Neural progenitor cell (in vitro differentiated cells): ENCODE measurements around the gene DISC1. TPM values are rescaled to one million over a fixed set of nuclear protein-coding genes. Genes with fewer than 3 reads are reported as not detected.

ENCODE experiments used
- DNase-seq: peaks from one replicate; pipeline ENCODE4 v3.0.0-alpha.2; 2016; ENCODE audit warnings: low spot score
- H2AFZ ChIP-seq: fragments of 200-600 bp; sonication (generic); replicated peaks from 2 replicates; pipeline ENCODE4 v1.6.1; 2016; ENCODE audit warnings: antibody characterized with exemption
- H3F3A ChIP-seq: fragments of 200-600 bp; sonication (generic); 2 replicates; pipeline ENCODE4 v1.6.1; 2016; ENCODE audit warnings: antibody characterized with exemption, low read depth
- H3K27ac ChIP-seq: fragments of 200-600 bp; sonication (generic); 2 replicates; pipeline ENCODE4 v1.5.1; 2016; ENCODE audit warnings: mild to moderate bottlenecking
- H3K27me3 ChIP-seq: fragments of 200-600 bp; sonication (generic); 2 replicates; pipeline ENCODE4 v1.6.1; 2016; ENCODE audit warnings: mild to moderate bottlenecking, moderate library complexity
- H3K36me3 ChIP-seq: fragments of 200-600 bp; sonication (generic); 2 replicates; pipeline ENCODE4 v1.5.1; 2016
- H3K4me1 ChIP-seq: fragments of 200-600 bp; sonication (generic); 2 replicates; pipeline ENCODE4 v1.6.1; 2016; ENCODE audit warnings: mixed run types
- H3K4me2 ChIP-seq: fragments of 200-600 bp; sonication (generic); 2 replicates; pipeline ENCODE4 v1.6.1; 2016
- H3K4me3 ChIP-seq: fragments of 200-600 bp; sonication (generic); 2 replicates; pipeline ENCODE4 v1.5.1; 2016
- H3K79me2 ChIP-seq: fragments of 200-600 bp; sonication (generic); 2 replicates; pipeline ENCODE4 v1.6.1; 2016; ENCODE audit warnings: low read depth
- H3K9ac ChIP-seq: fragments of 200-600 bp; sonication (generic); 2 replicates; pipeline ENCODE4 v1.6.1; 2016
- H3K9me3 ChIP-seq: fragments of 200-600 bp; sonication (generic); 2 replicates; pipeline ENCODE4 v1.5.1; 2016; ENCODE audit warnings: low read depth
- H4K20me1 ChIP-seq: fragments of 200-600 bp; sonication (generic); 2 replicates; pipeline ENCODE4 v1.6.1; 2016; ENCODE audit warnings: low read depth
- H3K27ac Mint-ChIP-seq: 3 replicates; pipeline ENCODE4 v1.8.0; 2021; ENCODE audit warnings: mixed read lengths
- H3K27me3 Mint-ChIP-seq: 2 replicates; pipeline ENCODE4 v1.8.0; 2022; ENCODE audit warnings: low read depth, mild to moderate bottlenecking, inconsistent platforms, moderate library complexity, mixed read lengths; ENCODE audit not compliant: insufficient read depth
- H3K36me3 Mint-ChIP-seq: 3 replicates; pipeline ENCODE4 v1.8.0; 2021; ENCODE audit warnings: mixed read lengths
- H3K4me1 Mint-ChIP-seq: 3 replicates; pipeline ENCODE4 v1.8.0; 2021; ENCODE audit warnings: mixed read lengths
- H3K4me3 Mint-ChIP-seq: 3 replicates; pipeline ENCODE4 v1.8.0; 2021; ENCODE audit warnings: mild to moderate bottlenecking, moderate library complexity, mixed read lengths
- H3K9me3 Mint-ChIP-seq: 3 replicates; pipeline ENCODE4 v1.8.0; 2020; ENCODE audit warnings: mixed read lengths
- EZH2 ChIP-seq: fragments of 200-600 bp; sonication (generic); IDR thresholded peaks from 2 replicates; pipeline ENCODE4 v1.6.1; 2017; ENCODE audit warnings: antibody characterized with exemption, mild to moderate bottlenecking, moderate library complexity
- EZH2phosphoT487 ChIP-seq: fragments of 200-600 bp; sonication (generic); IDR thresholded peaks from 2 replicates; pipeline ENCODE4 v1.6.1; 2017; ENCODE audit warnings: antibody characterized with exemption
- total RNA-seq: library from RNA; depleted of rRNA; stranded (reverse); fragments of >200 nt; gene quantifications from 2 replicates; pipeline ENCODE4 v1.2.3, GENCODE V29; 2015; ENCODE audit warnings: low replicate concordance
- TF ChIP-seq, protein P1 (sequence below): fragments of 200-600 bp; sonication (generic); IDR thresholded peaks from 2 replicates; pipeline ENCODE4 v1.5.1; 2017; ENCODE audit warnings: antibody characterized with exemption, mild to moderate bottlenecking

DISC1 gene
- total RNA-seq, 1 donor from 2014 or later: 1.8 TPM

DNA sequence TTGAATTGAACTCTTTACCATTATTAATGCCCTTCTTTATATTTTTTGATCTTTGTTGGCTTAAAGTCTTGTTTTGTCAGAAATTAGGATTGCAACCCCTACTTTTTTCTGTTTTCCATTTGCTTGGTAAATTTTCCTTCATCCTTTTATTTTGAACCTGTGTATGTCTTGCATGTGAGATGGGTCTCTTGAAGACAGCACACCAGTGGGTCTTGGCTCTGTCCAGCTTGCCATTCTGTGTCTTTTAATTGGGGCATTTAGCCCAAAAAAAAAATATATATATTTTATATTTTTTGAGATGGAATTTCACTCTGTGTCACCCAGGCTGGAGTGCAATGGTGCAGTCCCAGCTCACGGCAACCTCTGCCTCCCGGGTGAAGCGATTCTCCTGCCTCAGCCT, 33.6 kb downstream of the DISC1 start:
- Histone ChIP-seq H3K4me1 (no peaks in the 10 kb centered on the region), H3K9me3 (no peaks in the 10 kb centered on the region), H3F3A (no peaks in the 10 kb centered on the region), H3K27ac (no peak overlapping the region), H2AFZ (no peak overlapping the region), H3K4me3 (no peak overlapping the region), H3K27me3 (no peaks in the 10 kb centered on the region), H3K79me2 (no peaks in the 10 kb centered on the region), H3K9ac (no peak overlapping the region), H3K4me2 (no peak overlapping the region), H3K36me3 (no peaks in the 10 kb centered on the region), H4K20me1 (no peaks in the 10 kb centered on the region)
- Mint-ChIP-seq H3K27me3 (peaks cover 2% of the 10 kb centered on the region), H3K36me3 (no peaks in the 10 kb centered on the region), H3K9me3 (peaks cover 24% of the 10 kb centered on the region), H3K27ac (no peak overlapping the region), H3K4me1 (no peaks in the 10 kb centered on the region), H3K4me3 (no peak overlapping the region)
- TF ChIP-seq, protein P1, sequence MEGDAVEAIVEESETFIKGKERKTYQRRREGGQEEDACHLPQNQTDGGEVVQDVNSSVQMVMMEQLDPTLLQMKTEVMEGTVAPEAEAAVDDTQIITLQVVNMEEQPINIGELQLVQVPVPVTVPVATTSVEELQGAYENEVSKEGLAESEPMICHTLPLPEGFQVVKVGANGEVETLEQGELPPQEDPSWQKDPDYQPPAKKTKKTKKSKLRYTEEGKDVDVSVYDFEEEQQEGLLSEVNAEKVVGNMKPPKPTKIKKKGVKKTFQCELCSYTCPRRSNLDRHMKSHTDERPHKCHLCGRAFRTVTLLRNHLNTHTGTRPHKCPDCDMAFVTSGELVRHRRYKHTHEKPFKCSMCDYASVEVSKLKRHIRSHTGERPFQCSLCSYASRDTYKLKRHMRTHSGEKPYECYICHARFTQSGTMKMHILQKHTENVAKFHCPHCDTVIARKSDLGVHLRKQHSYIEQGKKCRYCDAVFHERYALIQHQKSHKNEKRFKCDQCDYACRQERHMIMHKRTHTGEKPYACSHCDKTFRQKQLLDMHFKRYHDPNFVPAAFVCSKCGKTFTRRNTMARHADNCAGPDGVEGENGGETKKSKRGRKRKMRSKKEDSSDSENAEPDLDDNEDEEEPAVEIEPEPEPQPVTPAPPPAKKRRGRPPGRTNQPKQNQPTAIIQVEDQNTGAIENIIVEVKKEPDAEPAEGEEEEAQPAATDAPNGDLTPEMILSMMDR: no peak
- TF ChIP-seq EZH2phosphoT487 (no peak), EZH2 (no peak)
- DNase-seq: no peak

DNA sequence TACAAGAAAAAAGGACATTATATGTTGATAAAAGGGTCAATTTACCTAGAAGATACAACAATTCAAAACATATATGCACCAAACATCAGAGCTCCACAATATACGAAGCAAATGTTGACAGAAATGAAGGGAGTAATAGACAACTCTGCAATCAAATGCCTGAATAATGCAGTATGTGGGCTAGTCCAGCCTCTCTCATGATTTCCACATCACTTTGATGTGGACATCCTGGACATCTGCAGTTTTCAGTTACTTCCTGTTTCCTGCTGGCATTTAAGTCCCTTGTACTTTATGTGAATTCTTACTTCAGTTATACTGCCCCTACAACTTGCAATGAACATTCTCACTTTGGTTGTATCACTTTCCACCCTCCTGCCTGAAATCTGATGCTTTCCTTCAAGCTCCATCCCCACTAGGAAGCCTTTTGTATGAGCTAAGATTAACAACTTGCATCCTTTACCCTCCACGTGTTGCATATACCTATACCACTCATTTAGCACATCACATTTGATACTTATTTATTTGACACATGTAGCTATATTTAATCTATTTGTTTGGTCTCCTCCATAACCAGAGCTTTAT, 36.7 kb downstream of the DISC1 start:
- Histone ChIP-seq H3K4me1 (peaks cover 4% of the 10 kb centered on the region), H3K79me2 (no peaks in the 10 kb centered on the region), H3F3A (no peaks in the 10 kb centered on the region), H3K27ac (no peak overlapping the region), H2AFZ (no peak overlapping the region), H3K4me3 (no peak overlapping the region), H3K27me3 (no peaks in the 10 kb centered on the region), H3K36me3 (no peaks in the 10 kb centered on the region), H3K9ac (no peak overlapping the region), H3K4me2 (no peak overlapping the region), H3K9me3 (no peaks in the 10 kb centered on the region), H4K20me1 (no peaks in the 10 kb centered on the region)
- Mint-ChIP-seq H3K27ac (no peak overlapping the region), H3K4me1 (peaks cover 10% of the 10 kb centered on the region), H3K9me3 (peaks cover 16% of the 10 kb centered on the region), H3K4me3 (no peak overlapping the region), H3K36me3 (no peaks in the 10 kb centered on the region), H3K27me3 (peaks cover 2% of the 10 kb centered on the region)
- TF ChIP-seq, protein P1: no peak
- DNase-seq: no peak

DNA sequence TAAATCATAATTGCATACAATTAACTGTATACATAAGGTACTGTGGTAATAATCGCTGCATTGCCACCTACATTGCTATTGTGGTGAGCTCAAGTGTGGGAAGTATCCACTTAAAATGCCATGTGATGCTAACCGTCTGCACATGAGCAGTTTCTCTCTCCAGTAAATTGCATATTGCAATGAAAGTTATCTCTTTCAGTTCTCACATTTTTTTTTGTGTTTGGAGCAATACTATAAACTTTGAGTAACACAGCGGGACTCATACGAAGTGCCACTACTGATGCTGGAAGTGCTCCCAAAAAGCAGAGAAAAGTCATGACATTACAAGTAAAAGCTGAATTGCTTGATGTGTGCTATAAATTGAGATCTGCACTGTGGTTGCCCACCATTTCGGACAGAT, 38.5 kb downstream of the DISC1 start:
- no peak overlapping the region for H3K4me3 Mint-ChIP-seq
- no peak overlapping the region for H3K27ac Mint-ChIP-seq
- peaks cover 3% of the 10 kb centered on the region for H3K9me3 ChIP-seq
- H3F3A ChIP-seq: no peaks in the 10 kb centered on the region
- H3K36me3 Mint-ChIP-seq: no peaks in the 10 kb centered on the region
- no peak overlapping the region for H3K27ac ChIP-seq
- no peak overlapping the region for H2AFZ ChIP-seq
- no peaks in the 10 kb centered on the region for H4K20me1 ChIP-seq
- TF ChIP-seq, protein P1: no peak
- no peak for TF ChIP-seq EZH2phosphoT487
- no peak for TF ChIP-seq EZH2
- peaks cover 4% of the 10 kb centered on the region for H3K4me1 ChIP-seq
- no peak overlapping the region for H3K4me3 ChIP-seq
- peaks cover 16% of the 10 kb centered on the region for H3K9me3 Mint-ChIP-seq
- no peaks in the 10 kb centered on the region for H3K79me2 ChIP-seq
- no peak overlapping the region for H3K4me2 ChIP-seq
- no peaks in the 10 kb centered on the region for H3K36me3 ChIP-seq
- no peaks in the 10 kb centered on the region for H3K27me3 ChIP-seq
- H3K4me1 Mint-ChIP-seq: peaks cover 10% of the 10 kb centered on the region
- DNase-seq: no peak
- no peak overlapping the region for H3K9ac ChIP-seq
- H3K27me3 Mint-ChIP-seq: peaks cover 2% of the 10 kb centered on the region
